Fibroblast of mammary gland (primary cell): ENCODE data around the gene THSD7B.

Experiments used
- DNase-seq: peaks from one replicate; pipeline ENCODE4 v3.0.0-alpha.2; 2010; ENCODE audit warnings: low read depth
- H3K4me3 ChIP-seq: 2 replicates; pipeline ENCODE4 v1.5.1; 2011; ENCODE audit warnings: low read depth, mild to moderate bottlenecking, low read length, moderate library complexity; ENCODE audit not compliant: control insufficient read depth
- CTCF ChIP-seq: conservative IDR thresholded peaks from 2 replicates; pipeline ENCODE4 v1.5.1; 2011; ENCODE audit warnings: low read depth, low read length, inconsistent platforms; ENCODE audit not compliant: control insufficient read depth, insufficient read depth

The THSD7B gene

DNA sequence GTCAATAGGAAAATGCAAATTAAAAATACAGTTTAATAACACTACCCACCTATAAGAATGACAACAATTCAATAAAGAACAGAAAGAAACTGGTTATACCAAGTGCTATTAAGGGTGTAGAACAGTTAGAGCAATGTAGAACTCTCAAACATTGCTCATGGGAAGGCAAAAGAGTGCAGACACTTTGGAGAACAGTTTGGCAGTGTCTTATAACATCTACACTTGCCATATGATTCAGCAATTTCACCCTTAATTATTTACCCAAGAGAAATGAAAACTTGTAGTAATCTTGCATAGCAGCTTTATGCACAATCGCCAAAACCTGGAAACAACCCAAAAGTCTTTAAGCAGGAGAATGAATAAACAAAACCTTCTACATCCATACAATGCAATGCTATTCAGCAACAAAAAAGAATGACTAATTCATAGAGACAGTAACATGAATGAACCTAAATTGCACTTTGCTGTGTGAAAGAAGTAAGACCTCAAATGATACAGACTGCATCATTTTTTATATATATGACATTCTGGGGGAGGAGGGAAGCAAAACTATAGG, 455.2 kb downstream of the THSD7B start:
- DNase-seq = peak; percentile 75
- no peak for TF ChIP-seq CTCF
- no peak overlapping the region for H3K4me3 ChIP-seq

DNA sequence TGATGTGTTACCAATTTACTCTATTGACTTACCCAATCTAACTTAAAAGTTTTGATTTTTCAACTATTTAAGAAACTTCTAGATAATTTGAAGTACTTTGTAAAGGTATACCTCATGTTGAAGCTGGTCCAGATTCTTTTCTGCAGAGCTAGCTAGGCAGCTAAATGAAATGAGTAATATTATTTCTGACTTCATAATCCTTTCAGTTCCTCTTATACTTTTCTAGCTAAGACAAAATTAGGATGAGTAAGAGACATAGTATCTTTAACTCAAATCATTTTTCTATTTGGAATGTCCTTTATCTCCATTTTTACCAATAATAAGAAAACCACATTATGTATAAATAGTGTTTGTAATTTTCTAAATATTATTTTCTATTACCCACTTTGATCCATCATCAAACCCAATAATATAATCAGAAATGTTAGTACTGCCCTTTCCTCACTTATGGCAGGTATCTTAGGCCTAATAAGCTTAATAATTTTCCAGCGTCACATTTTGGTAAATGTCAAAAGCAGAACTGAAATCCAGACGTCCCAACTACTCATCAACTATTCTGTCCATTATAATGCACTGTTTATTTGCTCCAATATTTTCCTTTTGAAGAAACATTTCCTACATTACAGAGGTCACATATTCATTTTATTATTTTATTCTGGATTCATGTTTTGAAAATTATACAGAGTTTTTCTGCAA, 456.6 kb downstream of the THSD7B start:
- no peak for TF ChIP-seq CTCF
- DNase-seq = no peak
- no peak overlapping the region for H3K4me3 ChIP-seq

GRCh38 chr2:137223722-137224121, 458.4 kb downstream of the THSD7B start:
- no peak overlapping the region for H3K4me3 ChIP-seq
- no peak for TF ChIP-seq CTCF
- DNase-seq = no peak

- TF ChIP-seq CTCF = no peak
- DNase-seq = peak; percentile 77
- H3K4me3 ChIP-seq = no peak overlapping the region
These were observed 463.2 kb downstream of the THSD7B start for GRCh38 chr2:137228566-137228965.

- no peak for TF ChIP-seq CTCF
- DNase-seq = no peak
- H3K4me3 ChIP-seq = no peak overlapping the region
These were observed 464.5 kb downstream of the THSD7B start for GRCh38 chr2:137229834-137230233.

- no peak for TF ChIP-seq CTCF
- no peak overlapping the region for H3K4me3 ChIP-seq
- DNase-seq = no peak
These were observed 466.3 kb downstream of the THSD7B start for GRCh38 chr2:137231628-137232027.
